Loucy (cell line): ENCODE results near the gene DNAJB9.

Experiments
- CTCF ChIP-seq: fragments of 200-600 bp; sonication (generic); conservative IDR thresholded peaks from 2 replicates; pipeline ENCODE4 v1.5.1; 2014; ENCODE audit warnings: mild to moderate bottlenecking, antibody characterized with exemption, low read length
- EZH2phosphoT487 ChIP-seq: fragments of 200-600 bp; IDR thresholded peaks from 2 replicates; pipeline ENCODE4 v1.6.1; 2018; ENCODE audit warnings: antibody characterized with exemption, mild to moderate bottlenecking, moderate library complexity, borderline replicate concordance

GRCh38 chr7:108584211-108584610, 14.5 kb downstream of the DNAJB9 start:
- no peak for TF ChIP-seq CTCF
- no peak for TF ChIP-seq EZH2phosphoT487
